Right renal cortex interstitium (tissue), 3 donors: ENCODE data around the gene HACD1. TPM values are rescaled to one million over a fixed set of nuclear protein-coding genes. Genes with fewer than 3 reads are reported as not detected.

ENCODE experiments used
- DNase-seq, 3 donors: peaks; one replicate each; pipeline ENCODE4 v3.0.0-alpha.2; 2013; ENCODE audit warnings: low read depth in 3 of 3, low spot score in 2 of 3
- polyA plus RNA-seq, 3 donors: library from polyadenylated mRNA; unstranded; fragments of 120-200 nt; gene quantifications; one replicate each; pipeline ENCODE4 v1.2.1, GENCODE V29; 2013; ENCODE audit not compliant: insufficient read length in 3 of 3

HACD1 gene, protein sequence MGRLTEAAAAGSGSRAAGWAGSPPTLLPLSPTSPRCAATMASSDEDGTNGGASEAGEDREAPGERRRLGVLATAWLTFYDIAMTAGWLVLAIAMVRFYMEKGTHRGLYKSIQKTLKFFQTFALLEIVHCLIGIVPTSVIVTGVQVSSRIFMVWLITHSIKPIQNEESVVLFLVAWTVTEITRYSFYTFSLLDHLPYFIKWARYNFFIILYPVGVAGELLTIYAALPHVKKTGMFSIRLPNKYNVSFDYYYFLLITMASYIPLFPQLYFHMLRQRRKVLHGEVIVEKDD
- polyA plus RNA-seq = 10 to 100 TPM; 11.2 to 16.3 (median 13.4) TPM

DNA sequence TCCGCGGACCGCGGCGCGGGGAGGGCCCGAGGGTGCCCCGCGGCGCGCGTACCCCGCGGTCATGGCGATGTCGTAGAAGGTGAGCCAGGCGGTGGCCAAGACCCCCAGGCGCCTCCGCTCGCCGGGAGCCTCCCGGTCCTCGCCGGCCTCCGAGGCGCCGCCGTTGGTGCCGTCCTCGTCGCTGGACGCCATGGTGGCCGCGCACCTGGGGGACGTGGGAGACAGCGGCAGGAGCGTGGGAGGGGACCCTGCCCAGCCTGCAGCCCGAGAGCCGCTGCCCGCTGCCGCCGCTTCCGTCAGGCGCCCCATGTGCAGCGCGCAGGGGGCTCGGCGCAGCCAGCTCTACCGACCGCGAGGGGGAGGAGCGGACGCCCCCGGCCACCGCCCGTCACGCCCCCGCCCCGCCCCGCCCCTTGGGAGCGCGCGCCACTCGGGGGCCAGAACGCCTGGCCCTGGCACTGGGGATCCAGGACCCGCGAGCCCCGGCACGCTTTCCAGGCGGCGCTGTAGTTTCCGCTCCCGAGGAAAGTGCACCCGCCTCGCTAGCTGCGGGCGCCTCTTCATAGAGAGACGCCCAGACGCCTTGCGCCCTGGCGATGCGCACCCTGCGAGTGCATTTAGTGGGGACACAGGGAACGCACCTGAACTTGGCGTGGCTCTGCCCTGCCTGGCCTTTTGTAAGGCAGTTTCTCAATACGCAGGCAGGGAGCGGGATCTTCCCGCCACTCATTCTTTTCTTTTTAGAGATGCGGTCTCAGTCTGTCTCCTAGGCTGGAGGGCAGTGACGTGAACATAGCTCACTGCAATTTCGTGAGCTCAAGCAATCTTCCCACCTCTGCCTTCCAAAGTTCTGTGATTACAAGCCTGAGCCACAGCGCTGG, at the start of gene HACD1:
HACD1 (minus strand) TSS at position 344 of the 881 bp plus-strand sequence; CDS start at position 309, 35 bp downstream.
- peak; percentile 15 to 41 (median 25) for DNase-seq

DNA sequence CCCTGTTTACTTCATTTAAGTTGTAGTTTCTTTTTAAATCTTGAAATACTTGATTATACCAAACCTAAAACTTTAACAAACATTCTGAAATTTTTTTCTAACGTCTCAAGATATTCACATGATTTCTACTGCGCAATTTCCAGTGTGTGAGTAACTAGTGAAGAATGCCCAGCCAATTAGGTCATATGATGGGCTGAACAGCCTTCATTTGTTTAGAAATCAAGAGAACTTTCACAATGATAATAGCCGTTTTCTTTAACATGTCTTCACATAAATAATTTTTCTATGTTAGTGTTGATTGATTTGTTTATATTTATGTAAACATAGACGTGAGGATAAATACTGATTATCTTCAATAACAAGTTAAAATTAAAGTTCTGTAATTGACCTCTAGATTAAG, 48.6 kb upstream of the HACD1 start:
- DNase-seq = no peak

DNA sequence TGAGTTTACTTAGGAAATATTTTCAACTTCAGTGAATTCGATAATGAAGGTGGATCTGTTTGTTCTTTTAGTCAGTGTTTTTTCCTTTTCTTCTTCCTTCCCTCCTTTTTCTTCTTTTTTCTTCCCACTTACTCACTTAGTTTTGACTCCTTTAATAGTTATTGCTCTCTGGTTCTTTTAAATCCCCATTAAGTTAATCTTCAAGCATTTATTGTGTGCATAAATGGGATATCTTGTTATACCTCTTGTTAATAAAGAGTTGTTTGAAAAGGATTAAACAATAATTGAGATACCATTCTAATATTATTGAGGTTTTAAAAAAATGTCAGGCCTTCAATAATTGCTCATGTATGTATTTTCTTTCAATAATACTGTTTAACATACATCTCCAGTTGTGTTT, 46.3 kb upstream of the HACD1 start:
- DNase-seq = no peak

DNA sequence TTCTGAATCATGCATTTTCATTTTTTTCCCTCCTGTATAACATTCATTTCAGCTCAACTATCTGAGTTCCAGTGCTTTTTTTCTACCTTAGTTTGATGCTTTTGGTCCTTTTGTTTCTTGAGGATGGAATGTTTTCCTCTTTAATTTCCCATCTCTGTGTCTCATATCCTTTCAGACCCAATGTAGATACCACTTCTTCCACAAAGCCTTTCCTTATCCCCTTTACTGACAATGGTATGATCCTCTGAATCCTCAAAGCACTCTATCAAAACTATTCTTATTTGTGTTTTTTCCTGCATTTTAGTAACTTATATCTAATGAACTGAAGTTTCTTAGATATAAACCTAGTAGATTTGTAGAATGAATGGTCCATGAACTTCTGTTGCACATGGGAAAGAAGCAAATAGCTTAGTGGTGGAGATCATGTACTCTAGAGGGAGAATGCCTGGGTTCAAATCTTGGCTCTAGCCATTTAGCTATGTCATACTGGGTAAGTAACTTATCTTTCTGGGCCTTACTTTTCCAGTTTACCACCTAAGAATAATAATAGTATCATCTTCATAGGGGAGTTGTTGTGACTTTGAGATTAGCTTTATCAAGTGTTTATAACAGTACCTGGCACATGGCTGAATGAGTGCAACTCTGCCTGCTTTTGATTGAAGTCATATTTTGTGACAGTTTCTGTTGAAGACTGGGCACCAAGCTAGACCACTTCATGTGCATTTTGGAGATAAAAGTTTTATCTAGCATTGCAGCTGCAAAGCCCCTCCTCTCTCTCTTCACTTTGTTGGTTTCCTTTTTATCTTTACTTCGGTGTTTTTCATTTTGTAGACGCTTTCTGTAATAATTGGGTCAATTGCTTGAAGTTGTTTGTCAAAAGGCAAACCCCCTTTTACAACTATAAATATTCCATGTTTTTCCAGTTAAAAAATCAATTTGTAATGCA, 45.3 kb upstream of the HACD1 start:
- no peak for DNase-seq

DNA sequence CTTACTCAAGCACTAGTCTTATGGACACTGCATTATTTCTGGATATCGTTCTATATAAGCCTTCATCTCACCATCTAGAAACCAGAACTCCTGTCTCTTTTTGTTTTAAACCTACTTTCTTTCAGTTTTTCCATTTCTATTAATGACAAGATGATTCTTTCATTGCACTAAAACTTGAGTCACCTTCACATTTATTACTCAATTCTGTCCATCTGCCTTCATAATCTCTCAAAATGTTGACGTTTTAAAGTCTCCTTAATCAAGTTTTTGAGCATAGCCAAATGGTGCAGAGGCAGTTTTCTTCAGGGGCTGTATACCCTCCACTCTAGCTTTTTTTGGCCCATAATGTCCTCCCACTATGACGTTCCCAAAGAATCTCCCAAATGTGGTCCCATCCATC, 44.3 kb upstream of the HACD1 start:
- DNase-seq = no peak

DNA sequence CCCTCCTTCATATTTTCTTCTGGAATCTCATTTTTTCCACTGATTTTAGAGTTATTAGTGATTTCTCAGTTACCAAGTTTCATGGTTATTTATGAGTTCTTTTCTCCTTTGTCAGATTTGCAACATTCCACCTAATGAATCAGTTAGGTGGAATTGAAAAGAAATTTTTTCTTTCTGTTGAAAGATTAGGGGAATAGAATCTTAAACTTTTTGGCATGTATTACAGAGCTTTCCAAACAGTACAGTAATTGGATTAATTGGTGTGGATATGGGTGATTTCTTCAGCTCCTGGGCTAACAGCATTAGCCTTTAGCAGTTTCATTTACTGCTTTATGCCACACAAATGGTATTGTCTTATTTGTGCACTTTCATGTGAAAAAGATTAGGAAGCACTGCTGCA, 43.7 kb upstream of the HACD1 start:
- no peak for DNase-seq

DNA sequence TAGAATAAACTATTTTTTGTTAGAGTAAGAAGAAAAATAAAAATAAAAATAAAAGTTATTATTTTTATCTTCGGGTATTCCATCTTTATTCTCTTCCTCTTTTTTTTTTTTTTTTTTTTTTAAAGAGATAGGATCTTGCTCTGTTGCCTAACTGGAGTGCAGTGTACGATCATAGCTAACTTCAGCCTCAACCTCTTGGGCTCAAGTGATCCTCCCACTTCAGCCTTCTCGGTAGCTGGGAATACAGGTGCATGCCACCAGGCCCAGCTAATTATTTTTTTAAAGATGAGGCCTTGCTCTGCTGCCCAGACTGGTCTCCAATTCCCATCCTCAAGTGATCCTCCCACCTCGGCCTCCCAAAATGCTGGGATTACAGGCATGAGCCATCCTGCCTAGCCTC, 42.2 kb upstream of the HACD1 start:
- DNase-seq = no peak

DNA sequence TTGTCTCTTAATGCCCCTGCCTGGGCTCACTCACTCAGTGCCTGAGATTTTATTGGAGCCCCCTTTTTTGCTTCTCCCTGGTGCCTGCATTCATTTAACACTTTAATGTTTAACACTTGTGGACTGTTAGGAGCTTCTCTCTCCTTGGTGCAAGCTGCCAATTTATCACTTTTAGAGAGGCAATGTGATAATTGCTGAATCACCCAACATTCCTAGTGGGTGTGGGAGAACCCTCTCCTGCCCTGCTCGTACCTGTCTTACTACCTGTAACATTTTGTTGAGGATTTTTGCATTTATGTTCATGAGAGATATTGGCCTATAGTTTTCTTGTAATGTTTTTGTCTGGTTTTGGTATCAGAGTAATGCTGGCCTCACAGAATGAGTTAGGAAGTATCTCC, 39.9 kb upstream of the HACD1 start:
- DNase-seq = no peak

DNA sequence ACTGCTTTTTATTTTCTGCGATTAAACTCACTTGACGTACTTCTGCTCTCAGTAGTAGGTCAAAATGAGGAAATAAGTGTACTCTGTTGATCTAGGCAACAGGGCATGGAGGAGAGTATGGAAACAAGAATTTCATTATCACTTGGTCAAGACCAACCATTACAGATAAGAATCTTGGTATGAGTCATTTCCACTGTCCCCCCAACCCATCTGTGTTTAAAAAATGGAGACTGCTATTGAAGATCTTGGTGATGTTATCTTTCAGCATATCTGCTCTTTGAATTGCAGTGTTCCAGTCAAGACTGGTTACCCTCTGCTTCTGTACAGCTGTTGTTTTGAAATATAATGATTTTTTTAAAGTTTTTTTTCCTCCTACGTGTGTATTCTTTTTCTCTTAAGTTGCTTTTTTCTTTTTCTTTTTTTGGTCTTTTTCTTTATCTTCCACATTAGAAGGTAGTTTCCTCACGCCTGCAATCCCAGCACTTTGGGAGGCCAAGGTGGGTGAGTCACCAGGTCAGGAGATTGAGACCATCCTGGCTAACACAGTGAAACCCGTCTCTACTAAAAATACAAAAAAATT, 38.5 kb upstream of the HACD1 start:
- DNase-seq = no peak

DNA sequence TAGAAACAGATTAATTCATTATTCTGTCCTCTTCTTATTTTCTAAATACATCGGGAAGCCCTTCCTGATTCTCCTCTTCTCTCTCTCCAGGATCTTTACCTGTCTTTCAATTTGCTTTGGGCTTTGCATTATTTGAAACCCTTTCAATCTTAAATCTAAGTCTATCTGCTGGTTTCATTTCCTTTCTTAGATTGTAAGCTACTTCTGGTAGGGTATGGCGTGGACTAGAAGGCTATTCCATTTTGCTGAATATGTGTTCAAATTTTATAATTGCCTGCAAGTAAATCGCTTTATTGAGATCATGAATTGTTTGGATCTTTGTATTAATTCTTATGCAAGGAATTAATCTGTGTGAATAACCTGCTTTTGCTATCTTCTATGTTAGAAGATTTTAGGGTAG, 37.8 kb upstream of the HACD1 start:
- no peak for DNase-seq

DNA sequence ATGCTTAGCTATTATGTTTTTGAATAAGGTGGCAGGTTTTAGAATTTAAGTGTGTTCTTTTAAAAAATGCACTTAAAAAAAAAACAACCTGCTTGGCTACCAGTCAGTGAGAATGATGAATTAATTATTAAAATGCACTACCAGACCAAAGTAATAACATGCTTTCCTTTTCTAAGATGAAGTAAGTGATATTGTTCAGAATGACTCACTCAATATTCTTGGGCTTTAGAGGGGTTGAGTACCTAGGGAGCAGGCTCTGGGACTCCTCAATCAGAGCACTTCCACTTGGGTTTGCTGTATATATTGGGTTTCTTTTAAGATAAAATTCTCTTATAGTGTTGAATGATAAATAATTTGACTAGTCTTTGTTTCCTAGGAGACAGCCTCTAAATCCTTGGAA, 35.4 kb upstream of the HACD1 start:
- DNase-seq = no peak

DNA sequence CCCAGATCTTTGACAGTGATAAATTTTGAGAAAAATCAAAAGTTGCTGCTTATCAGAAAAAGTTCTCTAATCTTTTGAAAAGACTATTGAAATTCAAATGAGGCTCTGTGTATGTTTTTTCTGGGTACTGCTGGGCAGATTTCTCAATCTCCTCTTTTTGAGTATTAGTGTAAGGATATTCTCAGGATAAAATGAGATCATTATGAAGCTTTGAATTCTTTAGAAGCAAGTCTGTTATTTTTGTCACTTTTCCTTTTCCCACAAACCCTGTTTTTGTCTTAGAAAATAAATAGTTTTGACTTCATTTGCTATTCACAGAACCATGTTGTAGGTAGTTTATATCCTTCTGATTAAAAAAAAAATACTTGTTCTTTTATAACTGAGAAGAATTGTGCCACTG, 34.7 kb upstream of the HACD1 start:
- no peak for DNase-seq

DNA sequence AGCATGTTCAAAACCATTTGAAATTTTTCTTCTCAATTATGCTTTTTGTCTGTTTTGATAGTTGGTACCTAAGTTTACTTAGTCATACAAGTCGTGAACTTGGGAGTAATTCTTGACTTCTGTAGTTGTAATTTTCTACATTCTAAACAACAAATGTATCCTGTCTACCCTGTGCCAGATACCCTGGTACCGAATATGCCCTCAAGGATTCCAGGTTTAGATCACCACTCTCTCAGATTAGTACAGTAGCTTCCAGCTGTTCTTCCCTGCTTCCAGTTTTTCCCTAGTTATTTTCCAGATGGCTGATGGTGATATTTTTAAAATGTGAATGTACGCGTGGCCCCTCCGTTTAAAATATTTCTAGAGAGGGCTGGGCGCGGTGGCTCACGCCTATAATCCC, 33.2 kb upstream of the HACD1 start:
- no peak for DNase-seq

DNA sequence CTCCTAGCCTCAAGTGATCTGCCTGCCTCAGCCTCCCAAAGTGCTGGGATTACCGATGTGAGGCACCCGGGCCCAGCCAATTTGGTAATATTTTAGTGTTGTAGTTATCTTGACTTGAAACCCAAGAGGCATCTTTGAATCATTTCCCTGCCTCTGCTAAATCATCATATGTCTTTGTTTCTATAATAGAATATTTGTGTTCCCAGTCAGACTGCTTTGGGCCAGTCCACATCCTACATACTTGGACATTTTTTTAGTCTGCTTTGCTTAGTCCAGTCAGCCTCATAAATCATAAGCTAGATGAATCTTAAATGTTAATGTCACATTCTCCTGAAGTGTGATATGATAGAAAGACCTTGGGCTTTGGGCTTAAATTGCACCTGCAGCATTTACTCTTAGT, 32.7 kb upstream of the HACD1 start:
- no peak for DNase-seq

DNA sequence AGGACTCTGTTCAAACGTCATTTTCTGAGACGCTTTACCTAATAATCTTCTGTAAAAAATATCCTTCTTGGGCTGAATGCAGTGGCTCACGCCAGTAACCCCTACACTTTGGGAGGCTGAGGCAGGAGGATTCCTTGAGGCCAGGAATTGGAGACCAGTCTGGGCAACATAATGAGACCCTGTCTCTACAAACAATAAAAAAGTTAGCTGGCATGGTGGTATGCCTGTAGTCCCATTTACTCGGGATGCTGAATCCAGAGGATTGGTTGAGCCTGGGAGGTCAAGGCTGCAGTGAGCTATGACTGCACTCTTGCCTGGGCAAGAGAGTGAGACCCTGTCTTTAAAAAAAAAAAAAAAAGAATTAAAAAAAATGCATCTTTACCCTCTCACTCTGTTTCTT, 31.9 kb upstream of the HACD1 start:
- DNase-seq = no peak

DNA sequence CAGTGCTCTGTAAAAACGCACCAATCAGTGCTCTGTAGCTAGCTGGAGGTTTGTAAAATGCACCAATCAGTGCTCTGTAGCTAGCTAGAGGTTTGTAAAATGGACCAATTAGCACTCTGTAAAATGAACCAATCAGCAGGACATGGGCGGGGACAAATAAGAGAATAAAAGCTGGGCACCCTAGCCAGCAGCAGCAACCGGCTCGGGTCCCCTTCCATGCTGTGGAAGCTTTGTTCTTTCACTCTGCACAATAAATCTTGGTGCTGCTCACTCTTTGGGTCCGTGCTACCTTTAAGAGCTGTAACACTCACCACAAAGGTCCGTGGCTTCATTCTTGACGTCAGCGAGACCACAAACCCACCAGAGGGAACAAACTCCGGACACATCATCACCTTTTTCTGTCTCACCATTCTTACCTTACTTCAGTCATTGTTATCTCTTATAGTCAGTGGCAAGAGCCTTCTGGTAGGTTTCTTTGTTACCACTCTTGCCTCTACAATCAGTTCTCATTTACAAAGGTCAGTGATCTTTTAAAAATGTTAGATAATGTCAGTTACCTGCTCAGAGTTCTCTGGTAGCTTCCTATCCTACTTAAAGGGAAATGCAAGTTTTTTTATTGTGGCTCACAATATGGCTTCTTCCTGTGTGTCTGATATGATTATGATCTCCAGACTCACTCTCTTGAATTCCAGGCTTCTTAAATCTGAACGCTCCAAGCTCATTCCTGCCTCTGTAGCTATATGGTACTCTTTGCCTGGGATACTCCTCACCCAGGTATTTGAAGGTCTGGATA, 31.3 kb upstream of the HACD1 start:
- DNase-seq = no peak

DNA sequence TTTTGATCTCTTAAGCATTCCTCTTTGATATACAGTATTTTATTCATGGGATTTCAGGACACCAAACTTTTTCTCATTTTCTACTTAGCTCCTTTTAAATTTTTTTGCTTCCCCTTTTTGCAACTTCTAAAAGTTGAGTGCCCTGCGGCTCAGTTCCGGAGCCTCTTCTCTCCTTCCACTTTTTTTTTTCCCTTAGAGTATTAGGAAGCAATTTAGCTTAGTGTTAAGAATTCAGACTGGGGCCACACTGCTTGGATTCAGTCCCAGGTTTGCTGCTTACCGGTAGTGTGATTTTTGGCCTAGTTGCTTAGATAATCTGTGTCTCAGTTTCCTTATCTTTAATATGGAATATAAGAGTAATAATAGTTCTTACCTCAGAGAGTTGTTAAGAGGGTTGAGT, 30.2 kb upstream of the HACD1 start:
- DNase-seq = no peak

DNA sequence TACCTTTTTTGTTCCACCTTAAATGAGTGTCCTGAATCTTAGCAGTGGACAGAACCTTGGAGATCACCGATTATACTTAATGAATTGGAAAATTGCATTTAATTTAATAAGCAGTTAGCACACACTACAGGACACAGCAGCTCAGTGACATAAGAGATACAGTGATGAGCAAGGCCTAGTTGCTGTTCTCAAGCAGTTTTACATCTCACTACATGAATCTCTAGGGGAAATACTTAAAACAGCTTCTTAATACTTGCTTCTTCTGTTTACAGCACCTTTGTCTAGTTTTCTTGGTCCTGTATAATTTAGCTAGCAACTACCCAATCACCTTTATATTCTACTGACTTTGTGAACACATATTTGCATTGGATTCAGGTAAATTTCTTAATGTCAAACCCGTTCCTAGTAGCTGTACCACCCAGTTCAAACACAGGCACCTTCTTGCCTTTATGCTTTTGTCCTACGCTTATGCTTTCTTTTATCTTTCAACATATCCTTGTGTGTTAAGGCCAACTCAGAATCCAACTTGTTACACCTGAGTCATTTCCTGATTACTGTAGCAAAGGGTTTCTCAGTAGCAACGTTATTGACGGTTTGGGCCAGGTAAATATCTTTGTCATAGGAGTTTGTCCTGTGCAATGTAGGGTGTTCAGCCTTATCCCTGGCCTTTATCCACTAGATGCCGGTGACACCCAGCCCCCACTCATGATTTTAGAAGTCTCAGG, 28.6 kb upstream of the HACD1 start:
- DNase-seq = no peak

DNA sequence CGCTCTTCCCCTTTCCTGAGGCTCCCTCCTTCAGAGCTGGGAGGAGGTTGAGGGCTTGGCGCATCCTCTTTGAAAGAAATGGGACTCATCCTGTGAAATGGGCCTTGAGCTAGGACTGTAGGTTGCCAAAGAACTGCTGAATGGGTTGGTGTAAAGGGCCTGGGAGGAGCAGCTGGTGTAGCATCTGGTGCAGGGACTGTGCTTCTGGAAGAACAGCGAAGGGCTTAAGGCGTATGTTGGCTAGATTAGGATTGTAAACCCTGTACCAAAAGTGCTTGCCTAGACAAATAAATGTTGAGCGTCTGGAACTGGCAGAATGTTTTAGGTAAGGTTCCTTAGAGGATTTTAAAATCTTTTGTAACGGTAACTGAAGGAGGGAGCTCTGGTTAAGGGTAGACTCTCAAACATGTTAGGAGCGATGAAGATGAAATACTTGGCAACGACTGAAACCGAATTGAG, 27.3 kb upstream of the HACD1 start:
- peak in 1 of 3 donors; percentile 3 for DNase-seq
